ENCODE measurements around the gene MINDY2.
"Not testable (repeated sequence)": the region's sequence is repeated elsewhere in the genome, so short reads cannot be mapped to it uniquely, and the experiment has no call there.

The MINDY2 gene

DNA sequence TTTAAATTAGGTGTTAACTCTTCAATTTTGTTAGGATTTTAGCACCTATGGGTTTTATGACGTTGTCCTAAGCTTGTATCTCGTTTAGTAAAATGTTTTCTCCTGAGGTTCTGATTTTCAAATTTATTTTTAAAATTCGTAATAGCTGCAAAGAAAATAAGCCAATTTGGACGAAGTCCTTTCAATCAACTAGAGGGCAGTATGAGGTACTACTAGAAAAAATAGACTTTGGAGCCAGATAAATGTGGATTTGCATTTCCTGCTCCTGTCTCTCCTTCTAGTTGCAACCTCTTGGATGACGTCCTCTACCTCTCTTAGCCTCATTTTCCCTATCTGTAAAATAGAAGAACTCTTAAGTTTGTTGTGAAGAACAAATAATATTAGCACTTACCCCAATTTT, 81.2 kb downstream of the MINDY2 start:
- H3K27ac ChIP-seq = no peak overlapping the region
- TF ChIP-seq, protein P1, sequence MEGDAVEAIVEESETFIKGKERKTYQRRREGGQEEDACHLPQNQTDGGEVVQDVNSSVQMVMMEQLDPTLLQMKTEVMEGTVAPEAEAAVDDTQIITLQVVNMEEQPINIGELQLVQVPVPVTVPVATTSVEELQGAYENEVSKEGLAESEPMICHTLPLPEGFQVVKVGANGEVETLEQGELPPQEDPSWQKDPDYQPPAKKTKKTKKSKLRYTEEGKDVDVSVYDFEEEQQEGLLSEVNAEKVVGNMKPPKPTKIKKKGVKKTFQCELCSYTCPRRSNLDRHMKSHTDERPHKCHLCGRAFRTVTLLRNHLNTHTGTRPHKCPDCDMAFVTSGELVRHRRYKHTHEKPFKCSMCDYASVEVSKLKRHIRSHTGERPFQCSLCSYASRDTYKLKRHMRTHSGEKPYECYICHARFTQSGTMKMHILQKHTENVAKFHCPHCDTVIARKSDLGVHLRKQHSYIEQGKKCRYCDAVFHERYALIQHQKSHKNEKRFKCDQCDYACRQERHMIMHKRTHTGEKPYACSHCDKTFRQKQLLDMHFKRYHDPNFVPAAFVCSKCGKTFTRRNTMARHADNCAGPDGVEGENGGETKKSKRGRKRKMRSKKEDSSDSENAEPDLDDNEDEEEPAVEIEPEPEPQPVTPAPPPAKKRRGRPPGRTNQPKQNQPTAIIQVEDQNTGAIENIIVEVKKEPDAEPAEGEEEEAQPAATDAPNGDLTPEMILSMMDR (IDR thresholded peaks at IDR 0.05) = no peak
- no peaks in the 10 kb centered on the region for H3K4me1 ChIP-seq
- no peaks in the 10 kb centered on the region for H3K9me3 ChIP-seq (ENCODE audit: control insufficient read depth, low read length)
- H3K27me3 ChIP-seq (ENCODE audit: control insufficient read depth, insufficient read depth, low read length) = no peaks in the 10 kb centered on the region
- no peaks in the 10 kb centered on the region for H3K79me2 ChIP-seq
- no peak overlapping the region for H3K4me2 ChIP-seq (ENCODE audit: low read length)
- H3K4me3 ChIP-seq (ENCODE audit: low read depth, low read length) = no peak overlapping the region
- no peak overlapping the region for H3K9ac ChIP-seq
- H2AFZ ChIP-seq = no peak overlapping the region
- H3K36me3 ChIP-seq (ENCODE audit: control insufficient read depth, insufficient read depth, low read length) = no peaks in the 10 kb centered on the region

DNA sequence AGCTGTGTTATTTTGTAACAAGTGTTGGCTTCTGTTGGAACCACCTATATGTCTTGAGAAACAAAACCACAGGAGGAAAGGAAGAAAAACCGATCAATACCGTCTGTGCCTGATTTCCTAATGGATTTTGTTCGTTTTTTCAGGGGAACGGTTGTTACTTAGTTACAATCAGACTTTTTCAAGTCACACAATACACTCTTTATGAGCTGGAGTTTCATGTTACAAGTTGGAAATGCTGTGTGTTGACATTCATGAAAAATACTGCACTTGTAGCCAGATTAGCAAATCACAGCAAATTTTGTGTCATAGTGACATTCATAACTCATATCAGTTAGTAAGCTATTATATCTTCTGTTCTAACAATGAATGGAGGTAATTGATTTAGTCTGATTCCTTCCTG, 83.5 kb downstream of the MINDY2 start:
- Histone ChIP-seq H3K79me2 (no peaks in the 10 kb centered on the region), H3K36me3 (ENCODE audit: control insufficient read depth, insufficient read depth, low read length) (no peaks in the 10 kb centered on the region), H3K9me3 (ENCODE audit: control insufficient read depth, low read length) (no peaks in the 10 kb centered on the region), H3K9ac (no peak overlapping the region), H3K27me3 (ENCODE audit: control insufficient read depth, insufficient read depth, low read length) (no peaks in the 10 kb centered on the region), H3K27ac (no peak overlapping the region), H2AFZ (no peak overlapping the region), H3K4me3 (ENCODE audit: low read depth, low read length) (no peak overlapping the region), H3K4me2 (ENCODE audit: low read length) (no peak overlapping the region), H3K4me1 (no peaks in the 10 kb centered on the region)
- TF ChIP-seq, protein P1 (IDR thresholded peaks at IDR 0.05) = no peak

DNA sequence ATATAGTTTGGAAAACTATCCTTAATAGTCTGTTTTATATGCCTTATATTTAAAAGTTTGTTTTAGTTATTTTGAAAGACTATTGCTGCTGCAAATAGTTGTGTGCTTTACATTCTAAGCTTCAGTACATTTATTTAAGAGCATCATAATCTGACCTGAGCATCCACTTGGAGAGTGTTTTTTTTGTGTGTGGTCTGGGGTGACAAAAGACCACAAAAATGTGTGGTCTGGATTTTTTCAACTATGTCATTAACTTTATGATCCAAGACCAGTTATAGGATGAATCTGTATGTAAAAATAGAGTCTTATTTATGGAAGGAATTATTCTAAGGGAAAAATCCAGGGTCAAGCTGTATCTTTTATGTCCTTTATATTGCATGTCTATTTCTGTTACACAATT, 85.0 kb downstream of the MINDY2 start:
- H3K4me3 ChIP-seq (ENCODE audit: low read depth, low read length) = no peak overlapping the region
- H3K36me3 ChIP-seq (ENCODE audit: control insufficient read depth, insufficient read depth, low read length) = no peaks in the 10 kb centered on the region
- no peaks in the 10 kb centered on the region for H3K79me2 ChIP-seq
- TF ChIP-seq, protein P1 (IDR thresholded peaks at IDR 0.05) = no peak
- H2AFZ ChIP-seq = no peak overlapping the region
- H3K27ac ChIP-seq = no peak overlapping the region
- no peaks in the 10 kb centered on the region for H3K4me1 ChIP-seq
- no peak overlapping the region for H3K9ac ChIP-seq
- no peaks in the 10 kb centered on the region for H3K27me3 ChIP-seq (ENCODE audit: control insufficient read depth, insufficient read depth, low read length)
- H3K4me2 ChIP-seq (ENCODE audit: low read length) = no peak overlapping the region
- H3K9me3 ChIP-seq (ENCODE audit: control insufficient read depth, low read length) = no peaks in the 10 kb centered on the region

DNA sequence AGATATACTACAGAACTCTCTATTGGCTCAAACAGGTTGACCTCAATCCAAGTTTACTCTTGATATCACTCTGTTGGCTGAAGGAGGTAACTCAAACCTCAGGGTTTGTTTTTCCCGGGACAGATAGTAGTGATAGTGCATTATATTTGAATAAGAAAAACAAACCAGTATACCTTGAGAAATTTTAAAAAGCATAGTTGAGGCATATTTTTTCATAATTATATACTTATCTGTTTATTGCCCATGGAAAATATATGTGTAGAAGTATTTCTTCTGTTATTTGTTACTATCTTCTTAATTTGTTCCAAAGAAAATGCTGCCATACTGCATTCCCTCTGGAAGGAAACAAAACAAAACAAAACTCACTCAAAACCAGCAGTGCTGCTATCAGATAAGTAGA, 85.5 kb downstream of the MINDY2 start:
- not testable (repeated sequence) for H3K9me3 ChIP-seq (ENCODE audit: control insufficient read depth, low read length); H3K4me2 ChIP-seq (ENCODE audit: low read length); H3K4me1 ChIP-seq; H3K9ac ChIP-seq; H3K27ac ChIP-seq; H3K79me2 ChIP-seq; H2AFZ ChIP-seq; H3K36me3 ChIP-seq (ENCODE audit: control insufficient read depth, insufficient read depth, low read length); H3K4me3 ChIP-seq (ENCODE audit: low read depth, low read length); H3K27me3 ChIP-seq (ENCODE audit: control insufficient read depth, insufficient read depth, low read length)

DNA sequence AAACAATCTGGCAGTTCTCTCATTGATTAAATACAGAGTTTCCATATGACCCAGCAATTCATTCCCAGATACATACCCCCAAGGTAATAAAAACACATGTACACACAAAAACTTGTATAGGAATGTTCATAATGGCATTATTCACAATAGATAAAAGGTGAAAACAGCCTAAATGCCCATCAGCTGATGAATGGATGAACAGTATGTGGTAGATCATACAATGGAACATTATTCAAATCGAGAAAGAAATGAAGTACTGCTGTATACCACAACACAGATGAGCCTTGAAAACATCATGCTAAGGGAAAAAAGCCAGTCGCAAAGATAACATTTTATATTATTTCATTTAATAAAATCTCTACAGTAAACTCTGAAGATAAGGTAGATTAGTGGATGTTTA, 91.2 kb downstream of the MINDY2 start:
- no peak overlapping the region for H3K4me3 ChIP-seq (ENCODE audit: low read depth, low read length)
- no peaks in the 10 kb centered on the region for H3K79me2 ChIP-seq
- no peaks in the 10 kb centered on the region for H3K4me1 ChIP-seq
- no peak overlapping the region for H3K27ac ChIP-seq
- no peaks in the 10 kb centered on the region for H3K27me3 ChIP-seq (ENCODE audit: control insufficient read depth, insufficient read depth, low read length)
- no peak overlapping the region for H2AFZ ChIP-seq
- no peak overlapping the region for H3K9ac ChIP-seq
- no peak overlapping the region for H3K4me2 ChIP-seq (ENCODE audit: low read length)
- no peaks in the 10 kb centered on the region for H3K36me3 ChIP-seq (ENCODE audit: control insufficient read depth, insufficient read depth, low read length)
- no peaks in the 10 kb centered on the region for H3K9me3 ChIP-seq (ENCODE audit: control insufficient read depth, low read length)
- TF ChIP-seq, protein P1 (IDR thresholded peaks at IDR 0.05) = no peak

All from parathyroid adenoma (tissue), 2 donors.